Measurements from ENCODE around the gene PLCB4. TPM values are rescaled to one million over a fixed set of nuclear protein-coding genes. Genes with fewer than 3 reads are reported as not detected.

PLCB4 gene
- total RNA-seq, 2 experiments from 2014 or later, result 0.06 TPM; not detected in 1

- intact Hi-C loops (cut with DNase I, micrococcal nuclease), result no loop called here
- H3K9me3 Mint-ChIP-seq, result no peaks in the 10 kb centered on the region
- CTCF ChIA-PET, result no interaction called here
- no peaks in the 10 kb centered on the region for H3K4me1 Mint-ChIP-seq (ENCODE audit: low read depth)
- no peak for DNase-seq
- Histone ChIP-seq H3K4me3 (ENCODE audit: low read length) (no peak overlapping the region), H3K27me3 (ENCODE audit: control insufficient read depth in 1 of 2, insufficient read depth in 2 of 2, low read length in 2 of 2) (no peaks in the 10 kb centered on the region), H3K9me3 (ENCODE audit: control insufficient read depth in 1 of 2, insufficient read depth in 1 of 2, low read length in 2 of 2) (no peaks in the 10 kb centered on the region), H3K4me1 (ENCODE audit: insufficient read depth, low read length) (no peaks in the 10 kb centered on the region), H3K36me3 (ENCODE audit: insufficient read depth, low read length) (no peaks in the 10 kb centered on the region), H3K27ac (ENCODE audit: low read depth in 1 of 2, low read length in 2 of 2) (no peak overlapping the region)
- H3K27me3 Mint-ChIP-seq, result no peaks in the 10 kb centered on the region
- H3K4me3 Mint-ChIP-seq, result no peak overlapping the region
- TF ChIP-seq, protein P1, sequence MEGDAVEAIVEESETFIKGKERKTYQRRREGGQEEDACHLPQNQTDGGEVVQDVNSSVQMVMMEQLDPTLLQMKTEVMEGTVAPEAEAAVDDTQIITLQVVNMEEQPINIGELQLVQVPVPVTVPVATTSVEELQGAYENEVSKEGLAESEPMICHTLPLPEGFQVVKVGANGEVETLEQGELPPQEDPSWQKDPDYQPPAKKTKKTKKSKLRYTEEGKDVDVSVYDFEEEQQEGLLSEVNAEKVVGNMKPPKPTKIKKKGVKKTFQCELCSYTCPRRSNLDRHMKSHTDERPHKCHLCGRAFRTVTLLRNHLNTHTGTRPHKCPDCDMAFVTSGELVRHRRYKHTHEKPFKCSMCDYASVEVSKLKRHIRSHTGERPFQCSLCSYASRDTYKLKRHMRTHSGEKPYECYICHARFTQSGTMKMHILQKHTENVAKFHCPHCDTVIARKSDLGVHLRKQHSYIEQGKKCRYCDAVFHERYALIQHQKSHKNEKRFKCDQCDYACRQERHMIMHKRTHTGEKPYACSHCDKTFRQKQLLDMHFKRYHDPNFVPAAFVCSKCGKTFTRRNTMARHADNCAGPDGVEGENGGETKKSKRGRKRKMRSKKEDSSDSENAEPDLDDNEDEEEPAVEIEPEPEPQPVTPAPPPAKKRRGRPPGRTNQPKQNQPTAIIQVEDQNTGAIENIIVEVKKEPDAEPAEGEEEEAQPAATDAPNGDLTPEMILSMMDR (IDR thresholded peaks at IDR 0.05), result no peak
- ATAC-seq (ENCODE audit: poor library complexity), result no peak
- POLR2A ChIA-PET, result no interaction called here
- no peak overlapping the region for H3K27ac Mint-ChIP-seq
- no peaks in the 10 kb centered on the region for H3K36me3 Mint-ChIP-seq (ENCODE audit: low read depth)
Measured at GRCh38 chr20:9227896-9228615, 159.2 kb downstream of the PLCB4 start.

GRCh38 chr20:9228774-9229450, 160.0 kb downstream of the PLCB4 start:
- Mint-ChIP-seq H3K4me1 (ENCODE audit: low read depth) (no peaks in the 10 kb centered on the region), H3K27ac (no peak overlapping the region), H3K9me3 (no peaks in the 10 kb centered on the region), H3K4me3 (no peak overlapping the region), H3K36me3 (ENCODE audit: low read depth) (no peaks in the 10 kb centered on the region), H3K27me3 (no peaks in the 10 kb centered on the region)
- TF ChIP-seq, protein P1 (IDR thresholded peaks at IDR 0.05), result no peak
- ATAC-seq (ENCODE audit: poor library complexity) (no peak), DNase-seq (no peak)
- H3K27ac ChIP-seq (ENCODE audit: low read depth in 1 of 2, low read length in 2 of 2), result no peak overlapping the region
- ChIA-PET POLR2A (no interaction called here), CTCF (no interaction called here)
- intact Hi-C loops (cut with DNase I, micrococcal nuclease), result no loop called here
- H3K4me1 ChIP-seq (ENCODE audit: insufficient read depth, low read length), result no peaks in the 10 kb centered on the region
- no peaks in the 10 kb centered on the region for H3K9me3 ChIP-seq (ENCODE audit: control insufficient read depth in 1 of 2, insufficient read depth in 1 of 2, low read length in 2 of 2)
- H3K4me3 ChIP-seq (ENCODE audit: low read length), result no peak overlapping the region
- H3K36me3 ChIP-seq (ENCODE audit: insufficient read depth, low read length), result no peaks in the 10 kb centered on the region
- no peaks in the 10 kb centered on the region for H3K27me3 ChIP-seq (ENCODE audit: control insufficient read depth in 1 of 2, insufficient read depth in 2 of 2, low read length in 2 of 2)

GRCh38 chr20:9230406-9230805, 161.5 kb downstream of the PLCB4 start:
- H3K9me3 ChIP-seq (ENCODE audit: control insufficient read depth in 1 of 2, insufficient read depth in 1 of 2, low read length in 2 of 2), result no peaks in the 10 kb centered on the region
- intact Hi-C loops (cut with DNase I, micrococcal nuclease), result no loop called here
- no peak overlapping the region for H3K27ac ChIP-seq (ENCODE audit: low read depth in 1 of 2, low read length in 2 of 2)
- ATAC-seq (ENCODE audit: poor library complexity), result no peak
- Mint-ChIP-seq H3K27ac (no peak overlapping the region), H3K27me3 (no peaks in the 10 kb centered on the region), H3K4me3 (no peak overlapping the region), H3K9me3 (no peaks in the 10 kb centered on the region), H3K36me3 (ENCODE audit: low read depth) (no peaks in the 10 kb centered on the region), H3K4me1 (ENCODE audit: low read depth) (no peaks in the 10 kb centered on the region)
- H3K36me3 ChIP-seq (ENCODE audit: insufficient read depth, low read length), result no peaks in the 10 kb centered on the region
- DNase-seq, result no peak
- no peaks in the 10 kb centered on the region for H3K4me1 ChIP-seq (ENCODE audit: insufficient read depth, low read length)
- H3K4me3 ChIP-seq (ENCODE audit: low read length), result no peak overlapping the region
- ChIA-PET CTCF (no interaction called here), POLR2A (no interaction called here)
- no peaks in the 10 kb centered on the region for H3K27me3 ChIP-seq (ENCODE audit: control insufficient read depth in 1 of 2, insufficient read depth in 2 of 2, low read length in 2 of 2)
- TF ChIP-seq, protein P1 (IDR thresholded peaks at IDR 0.05), result no peak

All from CD4-positive, alpha-beta T cell (primary cell).